GM12878 (cell line): ENCODE measurements around the gene ATF4.

ENCODE experiments used
- GATAD2B ChIP-seq: fragments of 450-650 bp; conservative IDR thresholded peaks from 2 replicates; pipeline ENCODE4 v1.6.1; 2017; ENCODE audit warnings: low read depth, mild to moderate bottlenecking, moderate library complexity
- POLR2AphosphoS5 ChIP-seq: IDR thresholded peaks from 2 replicates; pipeline ENCODE4 v1.6.1; 2011; ENCODE audit warnings: mild to moderate bottlenecking, low read length, inconsistent platforms

- TF ChIP-seq GATAD2B (no peak), POLR2AphosphoS5 (no peak)
These were observed 26.6 kb upstream of the ATF4 start for GRCh38 chr22:39493759-39494158.
